Trophoblast cell (in vitro differentiated cells and primary cell): ENCODE data around the gene TXN. TPM values are rescaled to one million over a fixed set of nuclear protein-coding genes. Genes with fewer than 3 reads are reported as not detected.

ENCODE experiments used
- DNase-seq, 2 donors: peaks; one replicate each; pipeline ENCODE4 v3.0.0-alpha.2; 2016
- H2AFZ ChIP-seq: 2 replicates; pipeline ENCODE4 v1.6.1; 2013; ENCODE audit warnings: low read length, moderate library complexity, mild to moderate bottlenecking; ENCODE audit not compliant: insufficient read depth, poor library complexity
- H2AK5ac ChIP-seq: 2 replicates; pipeline ENCODE4 v1.6.1; 2013; ENCODE audit warnings: mild to moderate bottlenecking, low read length
- H2BK120ac ChIP-seq: 2 replicates; pipeline ENCODE4 v1.6.1; 2013; ENCODE audit warnings: low read length, mild to moderate bottlenecking, moderate library complexity; ENCODE audit not compliant: insufficient read depth, poor library complexity
- H2BK12ac ChIP-seq: 2 replicates; pipeline ENCODE4 v1.6.1; 2013; ENCODE audit warnings: mild to moderate bottlenecking, low read length, moderate library complexity
- H2BK5ac ChIP-seq: 2 replicates; pipeline ENCODE4 v1.6.1; 2013; ENCODE audit warnings: low read length, low read depth, moderate library complexity, mild to moderate bottlenecking; ENCODE audit not compliant: poor library complexity
- H3K14ac ChIP-seq: 2 replicates; pipeline ENCODE4 v1.6.1; 2013; ENCODE audit warnings: mild to moderate bottlenecking, low read length
- H3K18ac ChIP-seq: 2 replicates; pipeline ENCODE4 v1.6.1; 2013; ENCODE audit warnings: mild to moderate bottlenecking, low read length
- H3K23ac ChIP-seq: 2 replicates; pipeline ENCODE4 v1.6.1; 2013; ENCODE audit warnings: low read length
- H3K27ac ChIP-seq: 2 replicates; pipeline ENCODE4 v1.5.1; 2013; ENCODE audit warnings: low read depth, mild to moderate bottlenecking, inconsistent platforms, low read length, moderate library complexity
- H3K27me3 ChIP-seq: 2 replicates; pipeline ENCODE4 v1.6.1; 2013; ENCODE audit warnings: inconsistent platforms, mild to moderate bottlenecking, low read length, moderate library complexity; ENCODE audit not compliant: insufficient read depth
- H3K36me3 ChIP-seq, 2 experiments: 1 replicate in 1 of 2; 2 replicates in 1 of 2; pipeline ENCODE4 v1.6.1; 2013; ENCODE audit warnings: low read length in 2 of 2, mild to moderate bottlenecking in 2 of 2, moderate library complexity in 1 of 2; ENCODE audit not compliant: insufficient read depth in 2 of 2, control insufficient read depth in 1 of 2
- H3K4ac ChIP-seq: 2 replicates; pipeline ENCODE4 v1.6.1; 2013; ENCODE audit warnings: low read depth, mild to moderate bottlenecking, low read length, moderate library complexity
- H3K4me1 ChIP-seq, 2 experiments: 1 replicate in 1 of 2; 2 replicates in 1 of 2; pipeline ENCODE4 v1.6.1; 2013; ENCODE audit warnings: low read length in 2 of 2, mild to moderate bottlenecking in 2 of 2, moderate library complexity in 1 of 2; ENCODE audit not compliant: insufficient read depth in 2 of 2, control insufficient read depth in 1 of 2
- H3K4me2 ChIP-seq: 2 replicates; pipeline ENCODE4 v1.6.1; 2013; ENCODE audit warnings: inconsistent platforms, mild to moderate bottlenecking, low read length, moderate library complexity
- H3K4me3 ChIP-seq: 2 replicates; pipeline ENCODE4 v1.5.1; 2013; ENCODE audit warnings: mild to moderate bottlenecking, low read depth, low read length, inconsistent platforms
- H3K79me1 ChIP-seq: one replicate; pipeline ENCODE4 v1.6.1; 2013; ENCODE audit warnings: low read length
- H3K79me2 ChIP-seq: 2 replicates; pipeline ENCODE4 v1.6.1; 2013; ENCODE audit warnings: low read length, mild to moderate bottlenecking; ENCODE audit not compliant: control insufficient read depth, insufficient read depth, poor library complexity
- H3K9ac ChIP-seq: 2 replicates; pipeline ENCODE4 v1.6.1; 2013; ENCODE audit warnings: mild to moderate bottlenecking, low read length
- H3K9me3 ChIP-seq: 2 replicates; pipeline ENCODE4 v1.6.1; 2013; ENCODE audit warnings: low read depth, mild to moderate bottlenecking, control low read depth, inconsistent platforms, low read length; ENCODE audit not compliant: insufficient read depth
- H4K12ac ChIP-seq: 2 replicates; pipeline ENCODE4 v1.6.1; 2013; ENCODE audit warnings: low read depth, mild to moderate bottlenecking, low read length, moderate library complexity
- H4K8ac ChIP-seq: 2 replicates; pipeline ENCODE4 v1.6.1; 2013; ENCODE audit warnings: low read depth, mild to moderate bottlenecking, low read length, moderate library complexity
- H4K91ac ChIP-seq: one replicate; pipeline ENCODE4 v1.6.1; 2013; ENCODE audit warnings: low read depth, mild to moderate bottlenecking, low read length, moderate library complexity
- WGBS: extraction: QIAGEN DNeasy Blood & Tissue Kit; methylation state at CpG from one replicate; pipeline ENCODE4 v1.1.7; 2013; ENCODE audit warnings: missing lambda C conversion rate; ENCODE audit not compliant: insufficient read length, insufficient coverage; ENCODE audit errors: extremely low coverage; 5-methylcytosine and 5-hydroxymethylcytosine counted together
- polyA plus RNA-seq: library from polyadenylated mRNA; stranded (reverse); fragments of 200-250 nt; gene quantifications from 2 replicates; pipeline ENCODE4 v1.2.3, GENCODE V29; 2013

Gene TXN
- 371 and 378 TPM in 2 replicates for polyA plus RNA-seq

GRCh38 chr9:110256380-110257096 is at the start of gene TXN:
Gene TXN (minus strand): TSS chr9:110256507. CDS start chr9:110256435, 72 bp downstream.
- peak within 1 kb of the TSS; percentile 88 for H2BK12ac ChIP-seq
- no peaks in the 10 kb centered on the region for H3K27me3 ChIP-seq
- peak within 1 kb of the TSS; percentile 77 for H3K4me2 ChIP-seq
- peak within 1 kb of the TSS; percentile 91 for H4K8ac ChIP-seq
- peak within 1 kb of the TSS; percentile 97 for H3K14ac ChIP-seq
- peak within 1 kb of the TSS; percentile 67 for H2BK120ac ChIP-seq
- peak within 1 kb of the TSS; percentile 91 for H3K18ac ChIP-seq
- no peaks in the 10 kb centered on the region for H3K36me3 ChIP-seq
- H3K79me1 ChIP-seq, result peaks cover 15% of the 10 kb centered on the region
- peak within 1 kb of the TSS; percentile 82 for H3K9ac ChIP-seq
- H3K27ac ChIP-seq, result peak within 1 kb of the TSS; percentile 71
- H3K4me1 ChIP-seq, result peaks cover 7 to 12% of the 10 kb centered on the region in 2 experiments
- H2AK5ac ChIP-seq, result peak within 1 kb of the TSS; percentile 61
- peak within 1 kb of the TSS; percentile 99 for H2AFZ ChIP-seq
- H4K12ac ChIP-seq, result peak within 1 kb of the TSS; percentile 77
- H3K79me2 ChIP-seq, result peaks cover 26% of the 10 kb centered on the region
- H4K91ac ChIP-seq, result peak within 1 kb of the TSS; percentile 58
- peak within 1 kb of the TSS; percentile 88 for H3K4ac ChIP-seq
- no peak within 1 kb of the TSS for H3K23ac ChIP-seq
- WGBS, result no CpG with 5 or more reads among the region's 65 CpGs
- peak within 1 kb of the TSS; percentile 91 for H3K4me3 ChIP-seq
- peaks cover 4% of the 10 kb centered on the region for H3K9me3 ChIP-seq
- H2BK5ac ChIP-seq, result peak within 1 kb of the TSS; percentile 86
- peak; percentile 76 to 91 for DNase-seq

- Histone ChIP-seq H3K4ac (no peak overlapping the region), H3K36me3 (no peaks in the 10 kb centered on the region), H2AK5ac (no peak overlapping the region), H4K12ac (no peak overlapping the region), H2BK12ac (no peak overlapping the region), H3K9ac (no peak overlapping the region), H3K14ac (no peak overlapping the region), H3K79me1 (no peaks in the 10 kb centered on the region), H4K91ac (no peak overlapping the region), H2BK5ac (no peak overlapping the region), H3K23ac (no peak overlapping the region), H2BK120ac (no peak overlapping the region), H3K4me1 (no peaks in the 10 kb centered on the region), H3K18ac (no peak overlapping the region), H3K27ac (no peak overlapping the region), H3K79me2 (no peaks in the 10 kb centered on the region), H4K8ac (no peak overlapping the region), H2AFZ (no peak overlapping the region), H3K27me3 (no peaks in the 10 kb centered on the region), H3K4me2 (no peak overlapping the region), H3K4me3 (no peak overlapping the region), H3K9me3 (no peaks in the 10 kb centered on the region)
- peak in 1 of 2 donors; percentile 62 for DNase-seq
- WGBS, result no CpG with 5 or more reads among the region's 1 CpG
Observed at GRCh38 chr9:110303133-110303532, 46.8 kb upstream of the TXN start.

GRCh38 chr9:110298043-110298605 is 41.8 kb upstream of the TXN start:
- no peak overlapping the region for H3K4me3 ChIP-seq
- H3K14ac ChIP-seq, result no peak overlapping the region
- no peak overlapping the region for H2AFZ ChIP-seq
- no peaks in the 10 kb centered on the region for H3K27me3 ChIP-seq
- no peak overlapping the region for H4K12ac ChIP-seq
- H2BK120ac ChIP-seq, result no peak overlapping the region
- no peak overlapping the region for H2BK12ac ChIP-seq
- H3K79me1 ChIP-seq, result no peaks in the 10 kb centered on the region
- H3K4ac ChIP-seq, result no peak overlapping the region
- H3K79me2 ChIP-seq, result no peaks in the 10 kb centered on the region
- H2AK5ac ChIP-seq, result no peak overlapping the region
- H4K91ac ChIP-seq, result no peak overlapping the region
- no peak overlapping the region for H3K18ac ChIP-seq
- no peak overlapping the region for H3K4me2 ChIP-seq
- H3K36me3 ChIP-seq, result no peaks in the 10 kb centered on the region
- no peak for DNase-seq
- no peak overlapping the region for H3K9ac ChIP-seq
- H3K9me3 ChIP-seq, result no peaks in the 10 kb centered on the region
- no peak overlapping the region for H3K23ac ChIP-seq
- H2BK5ac ChIP-seq, result no peak overlapping the region
- H4K8ac ChIP-seq, result no peak overlapping the region
- WGBS, result no CpG with 5 or more reads among the region's 2 CpGs
- no peak overlapping the region for H3K27ac ChIP-seq
- no peaks in the 10 kb centered on the region for H3K4me1 ChIP-seq

- Histone ChIP-seq H4K12ac (no peak overlapping the region), H3K14ac (no peak overlapping the region), H4K8ac (no peak overlapping the region), H3K4me1 (no peaks in the 10 kb centered on the region), H3K4me3 (no peak overlapping the region), H3K79me1 (no peaks in the 10 kb centered on the region), H2AK5ac (no peak overlapping the region), H3K9me3 (no peaks in the 10 kb centered on the region), H3K36me3 (no peaks in the 10 kb centered on the region), H3K4me2 (no peak overlapping the region), H3K79me2 (no peaks in the 10 kb centered on the region), H3K18ac (no peak overlapping the region), H2BK5ac (no peak overlapping the region), H3K27ac (no peak overlapping the region), H2AFZ (no peak overlapping the region), H3K27me3 (no peaks in the 10 kb centered on the region), H2BK120ac (no peak overlapping the region), H3K23ac (no peak overlapping the region), H2BK12ac (no peak overlapping the region), H3K9ac (no peak overlapping the region), H3K4ac (no peak overlapping the region), H4K91ac (no peak overlapping the region)
- DNase-seq, result no peak
- WGBS, result no CpG with 5 or more reads among the region's 1 CpG
Observed at GRCh38 chr9:110293248-110293647, 36.9 kb upstream of the TXN start.
